H1 (cell line): ENCODE measurements around the gene WDR45. TPM values are rescaled to one million over a fixed set of nuclear protein-coding genes. Genes with fewer than 3 reads are reported as not detected.

ENCODE experiments used
- CTCF ChIA-PET: fragments of 300-600 bp; sonication (Branson Sonifier 250); formaldehyde crosslinking; loops from one replicate; lab custom pipeline; 2021; ENCODE audit not compliant: partially characterized antibody; lab: Charles Lee
- POLR2A ChIA-PET: fragments of 300-600 bp; sonication (Branson Sonifier 250); formaldehyde crosslinking; loops from one replicate; lab custom pipeline; 2021; ENCODE audit warnings: inconsistent platforms; ENCODE audit not compliant: partially characterized antibody; lab: Charles Lee
- DNase-seq, 2 experiments: peaks; one replicate each; pipeline versions ENCODE4 v3.0.0 to v3.0.0-alpha.2; 2010 to 2022; ENCODE audit warnings: low spot score in 2 of 2, low read depth in 1 of 2, mixed read lengths in 1 of 2
- FAIRE-seq: peaks from 2 replicates; lab custom pipeline; 2011; peaks lifted over from hg19 to GRCh38; lab: Jason Lieb, UNC
- H2AFZ ChIP-seq: 2 replicates; pipeline ENCODE4 v1.8.1; 2012; ENCODE audit warnings: low read length, inconsistent platforms
- H2AK5ac ChIP-seq: 2 replicates; pipeline ENCODE4 v1.6.1; 2013; ENCODE audit warnings: low read depth, low read length
- H2BK120ac ChIP-seq: replicated peaks from 2 replicates; pipeline ENCODE3; 2013; ENCODE audit warnings: low read depth, low read length, inconsistent platforms
- H2BK12ac ChIP-seq: 2 replicates; pipeline ENCODE4 v1.6.1; 2013; ENCODE audit warnings: low read depth, low read length
- H2BK15ac ChIP-seq: 2 replicates; pipeline ENCODE4 v1.6.1; 2013; ENCODE audit warnings: low read length
- H2BK20ac ChIP-seq: 2 replicates; pipeline ENCODE4 v1.6.1; 2013; ENCODE audit warnings: low read length
- H2BK5ac ChIP-seq: 2 replicates; pipeline ENCODE4 v1.6.1; 2013; ENCODE audit warnings: low read depth, low read length
- H3K14ac ChIP-seq: 2 replicates; pipeline ENCODE4 v1.6.1; 2013; ENCODE audit warnings: inconsistent platforms; ENCODE audit not compliant: insufficient read length
- H3K18ac ChIP-seq: 2 replicates; pipeline ENCODE4 v1.6.1; 2013; ENCODE audit warnings: low read length; ENCODE audit errors: extremely low read depth
- H3K23ac ChIP-seq: 2 replicates; pipeline ENCODE4 v1.6.1; 2013; ENCODE audit warnings: inconsistent platforms; ENCODE audit not compliant: insufficient read length
- H3K23me2 ChIP-seq: 2 replicates; pipeline ENCODE4 v1.6.1; 2013; ENCODE audit warnings: low read depth, low read length
- H3K27ac ChIP-seq: 2 replicates; pipeline ENCODE4 v1.6.1; 2011; ENCODE audit warnings: low read depth, low read length, inconsistent platforms
- H3K27me3 ChIP-seq, 4 experiments: replicated peaks in 1 of 4; 1 replicate in 1 of 4; 2 replicates in 3 of 4; pipeline versions ENCODE4 v1.6.1 to v1.8.1; 2011 to 2013; ENCODE audit warnings: low read length in 3 of 4, mild to moderate bottlenecking in 3 of 4, inconsistent platforms in 2 of 4, mixed read lengths in 2 of 4, moderate library complexity in 1 of 4; ENCODE audit not compliant: control insufficient read depth in 3 of 4, insufficient read depth in 3 of 4; ENCODE audit errors: extremely low read depth in 1 of 4
- H3K36me3 ChIP-seq, 4 experiments: 2 replicates each; pipeline versions ENCODE4 v1.6.1 to v1.8.1; 2011 to 2013; ENCODE audit warnings: mild to moderate bottlenecking in 4 of 4, low read length in 3 of 4, moderate library complexity in 2 of 4, control low read depth in 1 of 4, inconsistent platforms in 1 of 4; ENCODE audit not compliant: insufficient read depth in 4 of 4, control insufficient read depth in 2 of 4
- H3K4ac ChIP-seq: replicated peaks from 2 replicates; pipeline ENCODE3; 2013; ENCODE audit warnings: low read length, low read depth, mixed read lengths, inconsistent platforms; ENCODE audit not compliant: insufficient read length
- H3K4me1 ChIP-seq, 4 experiments: replicated peaks in 1 of 4; 1 replicate in 1 of 4; 2 replicates in 3 of 4; pipeline versions ENCODE4 v1.6.1 to v1.8.1; 2011 to 2013; ENCODE audit warnings: low read length in 3 of 4, inconsistent platforms in 2 of 4, mixed read lengths in 1 of 4; ENCODE audit not compliant: insufficient read depth in 4 of 4, control insufficient read depth in 3 of 4
- H3K4me2 ChIP-seq, 2 experiments: 2 replicates each; pipeline versions ENCODE4 v1.6.1 to v1.8.1; 2011 to 2013; ENCODE audit warnings: low read depth in 2 of 2, low read length in 2 of 2, control low read depth in 1 of 2, inconsistent platforms in 1 of 2, mild to moderate bottlenecking in 1 of 2; ENCODE audit not compliant: insufficient read depth in 1 of 2
- H3K4me3 ChIP-seq, 4 experiments: fragments of 200-600, 300-600 bp in 1 of 4; sonication (generic), shearing (Covaris generic), sonication (Bioruptor Twin) in 1 of 4; 2 replicates each; pipeline versions ENCODE4 v1.5.1 to v1.8.1; 2011 to 2016; ENCODE audit warnings: low read length in 4 of 4, low read depth in 3 of 4, control low read depth in 2 of 4, inconsistent platforms in 2 of 4, mild to moderate bottlenecking in 2 of 4, mixed read lengths in 1 of 4, moderate library complexity in 1 of 4; ENCODE audit not compliant: insufficient read depth in 2 of 4; ENCODE audit errors: extremely low read depth in 1 of 4
- H3K56ac ChIP-seq: replicated peaks from 2 replicates; pipeline ENCODE3; 2013; ENCODE audit warnings: low read depth, mild to moderate bottlenecking, mixed read lengths, low read length, inconsistent platforms; ENCODE audit not compliant: insufficient read length
- H3K79me1 ChIP-seq: 2 replicates; pipeline ENCODE4 v1.6.1; 2013; ENCODE audit warnings: low read depth, low read length, control low read depth
- H3K79me2 ChIP-seq, 2 experiments: 2 replicates each; pipeline versions ENCODE4 v1.6.1 to v1.8.1; 2012 to 2013; ENCODE audit warnings: low read length in 2 of 2, mild to moderate bottlenecking in 2 of 2, inconsistent platforms in 1 of 2; ENCODE audit not compliant: insufficient read depth in 2 of 2, control insufficient read depth in 1 of 2
- H3K9ac ChIP-seq, 4 experiments: replicated peaks in 1 of 4; 1 replicate in 1 of 4; 2 replicates in 3 of 4; pipeline versions ENCODE4 v1.6.1 to v1.8.1; 2011 to 2013; ENCODE audit warnings: low read depth in 3 of 4, low read length in 3 of 4, control low read depth in 2 of 4, mild to moderate bottlenecking in 2 of 4, moderate library complexity in 2 of 4, inconsistent platforms in 1 of 4; ENCODE audit errors: extremely low read depth in 1 of 4
- H3K9me3 ChIP-seq, 2 experiments: 2 replicates each; pipeline versions ENCODE4 v1.6.1 to v1.8.1; 2012 to 2013; ENCODE audit warnings: mild to moderate bottlenecking in 2 of 2, moderate library complexity in 2 of 2, control low read depth in 1 of 2, inconsistent platforms in 1 of 2, low read depth in 1 of 2, low read length in 1 of 2, mixed read lengths in 1 of 2; ENCODE audit not compliant: insufficient read depth in 2 of 2
- H4K20me1 ChIP-seq, 2 experiments: replicated peaks in 1 of 2; 2 replicates each; pipeline versions ENCODE3 to v1.8.1; 2011 to 2013; ENCODE audit warnings: inconsistent platforms in 2 of 2, low read length in 2 of 2, mild to moderate bottlenecking in 1 of 2; ENCODE audit not compliant: insufficient read depth in 2 of 2, control insufficient read depth in 1 of 2
- H4K5ac ChIP-seq: 2 replicates; pipeline ENCODE4 v1.6.1; 2013; ENCODE audit warnings: low read length, low read depth, mixed read lengths, inconsistent platforms; ENCODE audit not compliant: insufficient read length
- H4K8ac ChIP-seq: 2 replicates; pipeline ENCODE4 v1.8.0; 2013; ENCODE audit warnings: mild to moderate bottlenecking, moderate library complexity, low read length, inconsistent platforms; ENCODE audit not compliant: insufficient read depth; ENCODE audit errors: extremely low read depth
- H4K91ac ChIP-seq: replicated peaks from 2 replicates; pipeline ENCODE3; 2013; ENCODE audit warnings: low read length, mixed read lengths, inconsistent platforms; ENCODE audit not compliant: insufficient read length
- ASH2L ChIP-seq: fragments of 200-600, 300-600 bp; sonication (generic); IDR thresholded peaks from one replicate; pipeline ENCODE4 v1.7.1; 2017; ENCODE audit warnings: low read length
- BACH1 ChIP-seq: IDR thresholded peaks from 2 replicates; pipeline ENCODE4 v1.6.1; 2012; ENCODE audit warnings: low read length, improper control_type of control experiment
- BRCA1 ChIP-seq: IDR thresholded peaks from 2 replicates; pipeline ENCODE4 v1.6.1; 2012; ENCODE audit warnings: low read depth, low read length, improper control_type of control experiment
- CHD1 ChIP-seq: IDR thresholded peaks from 2 replicates; pipeline ENCODE4 v1.6.1; 2012; ENCODE audit warnings: low read depth, low read length, improper control_type of control experiment
- E2F6 ChIP-seq: IDR thresholded peaks from 2 replicates; pipeline ENCODE4 v1.6.1; 2012; ENCODE audit warnings: inconsistent platforms
- NANOG ChIP-seq: IDR thresholded peaks from 2 replicates; pipeline ENCODE4 v1.6.1; 2011; ENCODE audit warnings: low read length, low read depth, mild to moderate bottlenecking, inconsistent platforms; ENCODE audit not compliant: insufficient read depth, poor library complexity, severe bottlenecking
- RNF2 ChIP-seq: fragments of 200-900, 300-1000 bp; sonication (generic); IDR thresholded peaks from 2 replicates; pipeline ENCODE4 v1.7.1; 2016; ENCODE audit warnings: borderline replicate concordance, low read depth, mild to moderate bottlenecking, antibody characterized with exemption, low read length; ENCODE audit not compliant: poor library complexity, severe bottlenecking; ENCODE audit errors: missing control alignments
- SIRT6 ChIP-seq: IDR thresholded peaks from one replicate; pipeline ENCODE4 v1.7.1; 2012; ENCODE audit warnings: low read length, inconsistent platforms
- SP2 ChIP-seq: IDR thresholded peaks from 2 replicates; pipeline ENCODE4 v1.6.1; 2012; ENCODE audit warnings: mild to moderate bottlenecking, low read length, inconsistent platforms
- TEAD4 ChIP-seq: IDR thresholded peaks from 2 replicates; pipeline ENCODE4 v1.6.1; 2012; ENCODE audit warnings: low read depth, low read length, inconsistent platforms, mixed read lengths
- WGBS, 2 experiments: shearing (Covaris generic) in 1 of 2; methylation state at CpG; one replicate each; pipeline versions ENCODE4 v1.1.6 to v1.1.7; 2013 to 2015; ENCODE audit warnings: low lambda C conversion rate in 2 of 2, mixed read lengths in 2 of 2, inconsistent platforms in 1 of 2, low coverage in 1 of 2, missing lambda C conversion rate in 1 of 2; ENCODE audit not compliant: insufficient replicate concordance in 2 of 2, insufficient coverage in 1 of 2, insufficient read length in 1 of 2; ENCODE audit errors: extremely low coverage in 1 of 2, missing lambda C conversion rate in 1 of 2; 5-methylcytosine and 5-hydroxymethylcytosine counted together
- polyA plus RNA-seq, 7 experiments: library from polyadenylated mRNA; depleted of rRNA in 3 of 7; stranded (reverse) in 5 of 7; unstranded in 2 of 7; fragments of >200 nt in 5 of 7; fragments of 200-250 nt in 2 of 7; gene quantifications; 1 replicate in 5 of 7; 2 replicates in 1 of 7; 4 replicates in 1 of 7; pipeline versions ENCODE4 v1.2.1 to v1.2.3, GENCODE V29; 2011 to 2013; ENCODE audit warnings: missing spikeins in 2 of 7, mixed read lengths in 2 of 7
- total RNA-seq: library from RNA; stranded (reverse); fragmentation: NEBNext Ultra II Directional; extraction: Animal tissue kit (Norgen Biotek cat#: 25700); gene quantifications from 2 replicates; pipeline ENCODE4 v1.2.1, GENCODE V29; 2021

WDR45 gene
- total and polyA plus RNA-seq, 2 of the 8 experiments (the other 6 are each of a cell fraction or from before 2014, with no cell fraction given): 27.9 to 49.7 TPM

GRCh38 chrX:49108641-49109040 is 29.0 kb upstream of the WDR45 start:
- no peak overlapping the region for H2AK5ac ChIP-seq
- FAIRE-seq: no peak
- H3K36me3 ChIP-seq: peaks cover 0 to 3% (median 3%) of the 10 kb centered on the region in 4 experiments; a peak in 5 of 8 replicates
- no peak for DNase-seq
- no peaks in the 10 kb centered on the region for H3K9me3 ChIP-seq
- H2BK120ac ChIP-seq: no peak overlapping the region
- H3K9ac ChIP-seq: no peak overlapping the region
- no peak overlapping the region for H3K4me2 ChIP-seq
- no peak overlapping the region for H3K4me3 ChIP-seq
- H3K23me2 ChIP-seq: no peaks in the 10 kb centered on the region
- no peak overlapping the region for H2AFZ ChIP-seq
- no peak overlapping the region for H3K18ac ChIP-seq
- no peaks in the 10 kb centered on the region for H3K4me1 ChIP-seq
- no peak overlapping the region for H3K4ac ChIP-seq
- no peak overlapping the region for H3K27ac ChIP-seq
- no peak overlapping the region for H3K23ac ChIP-seq
- POLR2A ChIA-PET: no interaction called here
- H2BK20ac ChIP-seq: no peak overlapping the region
- H4K8ac ChIP-seq: no peak overlapping the region
- no peaks in the 10 kb centered on the region for H4K20me1 ChIP-seq
- CTCF ChIA-PET: interaction anchor here (0.7 kb wide), 1 partner anchor 40 kb away, joined by 3 read pairs; no protein-coding TSS in a partner anchor
- H3K79me2 ChIP-seq: no peaks in the 10 kb centered on the region
- H2BK5ac ChIP-seq: no peak overlapping the region
- 100% methylated on average over 1 of the region's 2 CpGs; no CpG with 5 or more reads in 1 of the 2 experiments for WGBS, 2 experiments
- no peak overlapping the region for H4K91ac ChIP-seq
- no peak overlapping the region for H4K5ac ChIP-seq
- no peaks in the 10 kb centered on the region for H3K79me1 ChIP-seq
- no peaks in the 10 kb centered on the region for H3K27me3 ChIP-seq
- H2BK12ac ChIP-seq: no peak overlapping the region
- H2BK15ac ChIP-seq: no peak overlapping the region
- no peak overlapping the region for H3K14ac ChIP-seq
- no peak overlapping the region for H3K56ac ChIP-seq
- no peak for TF ChIP-seq E2F6
- TF ChIP-seq ASH2L: no peak
- no peak for TF ChIP-seq RNF2
- TF ChIP-seq BRCA1: no peak
- no peak for TF ChIP-seq TEAD4
- TF ChIP-seq SP2: no peak
- TF ChIP-seq SIRT6: no peak
- TF ChIP-seq BACH1: no peak
- TF ChIP-seq CHD1: no peak
- TF ChIP-seq NANOG: no peak
